Activated effector memory CD4-positive, alpha-beta T cell treated with anti-CD3 and anti-CD28 coated beads, Interleukin-2, amount 50 U/mL, for 16 hours (primary cell): Measurements from ENCODE around the gene PPP1R9A.

Experiments
- DNase-seq: peaks from one replicate; pipeline ENCODE4 v3.0.0-alpha.2; 2020

The PPP1R9A gene

DNA sequence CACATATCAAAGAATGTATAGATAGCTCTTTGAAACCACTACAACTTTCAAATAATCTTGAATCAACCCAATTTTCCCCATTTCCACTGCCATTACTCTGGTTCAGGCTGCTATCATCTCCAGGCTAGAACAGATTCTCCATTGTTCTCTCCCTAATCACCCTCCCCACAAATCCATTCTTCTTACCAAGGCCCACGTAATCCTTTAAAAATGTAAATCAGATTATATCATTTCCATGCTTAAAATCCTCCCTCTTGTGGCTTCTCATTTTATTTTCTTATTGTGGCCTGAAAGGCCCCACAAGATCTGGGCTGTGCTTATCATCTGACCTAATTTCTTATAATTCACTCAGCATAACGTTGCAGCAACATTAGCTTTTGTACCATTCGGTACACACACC is 420.0 kb downstream of the PPP1R9A start:
- no peak for DNase-seq

DNA sequence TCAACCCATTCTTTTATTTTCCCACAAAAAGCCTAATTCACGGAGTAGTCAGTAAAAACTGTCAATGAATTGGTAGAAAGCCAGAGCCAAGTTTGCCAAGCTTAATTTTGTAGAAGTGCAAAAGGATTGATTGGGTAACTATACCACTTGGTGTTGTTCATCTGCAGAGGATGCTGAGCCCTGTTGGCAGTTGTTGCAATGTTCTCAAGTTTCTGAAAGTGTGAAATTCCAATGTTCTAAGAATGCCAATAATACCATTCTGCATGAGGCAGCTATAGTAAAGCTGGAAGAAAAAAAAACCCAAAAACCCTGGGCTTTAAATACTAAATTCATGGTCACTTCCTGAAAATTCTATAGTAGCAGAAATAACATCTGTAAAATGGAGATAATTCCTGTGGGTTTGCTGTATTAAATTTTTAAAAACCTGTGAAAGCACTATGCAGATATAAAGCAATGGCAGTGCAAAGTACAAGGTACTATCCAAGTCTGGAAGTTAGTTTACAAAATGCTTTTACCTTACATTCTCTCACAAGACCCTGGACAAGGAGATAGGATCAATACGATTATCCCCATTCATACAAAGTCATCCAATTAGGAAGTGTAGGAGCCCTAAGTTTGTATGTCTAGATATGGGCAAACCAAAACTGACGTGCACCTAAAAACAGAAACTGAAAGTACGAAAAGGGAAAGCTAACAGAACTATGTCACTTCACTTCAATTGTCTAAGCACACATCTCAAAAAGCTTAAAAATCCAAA is 423.0 kb downstream of the PPP1R9A start:
- no peak for DNase-seq

DNA sequence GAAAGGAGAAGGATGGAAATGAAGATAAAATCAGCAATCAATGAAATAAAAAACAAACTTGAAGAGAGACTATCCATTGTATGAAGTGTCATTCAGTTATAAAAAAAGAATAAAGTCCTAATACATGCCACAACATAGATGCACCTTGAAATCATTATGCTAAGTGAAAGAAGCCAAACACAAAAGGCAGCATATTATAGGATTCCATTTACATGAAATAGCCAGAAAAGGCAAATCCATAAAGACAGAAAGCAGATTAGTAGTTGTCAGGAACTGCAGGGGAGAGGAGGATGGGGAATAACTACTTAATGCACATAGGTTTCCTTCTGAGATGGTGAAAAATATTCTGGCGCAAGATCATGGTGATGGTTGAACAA is 423.6 kb downstream of the PPP1R9A start:
- DNase-seq = no peak

DNA sequence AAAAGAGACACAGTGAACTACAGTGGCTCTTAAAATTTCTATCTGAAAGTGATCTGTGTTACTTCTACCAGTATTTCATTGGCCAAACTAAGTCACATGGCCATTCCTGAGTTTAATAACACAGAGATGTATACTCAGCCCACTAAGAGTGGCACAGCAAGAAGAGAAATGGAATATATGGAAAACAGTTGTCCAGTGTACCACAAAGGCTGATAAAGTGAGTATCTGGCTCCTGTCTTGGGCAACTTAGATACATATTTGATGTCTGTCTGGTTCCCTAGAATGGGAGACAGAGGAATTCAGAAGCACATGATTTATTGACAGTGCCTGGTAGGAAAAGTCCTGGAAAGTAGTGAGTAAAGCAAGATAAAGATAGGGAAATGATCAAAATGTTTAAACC is 427.1 kb downstream of the PPP1R9A start:
- no peak for DNase-seq

DNA sequence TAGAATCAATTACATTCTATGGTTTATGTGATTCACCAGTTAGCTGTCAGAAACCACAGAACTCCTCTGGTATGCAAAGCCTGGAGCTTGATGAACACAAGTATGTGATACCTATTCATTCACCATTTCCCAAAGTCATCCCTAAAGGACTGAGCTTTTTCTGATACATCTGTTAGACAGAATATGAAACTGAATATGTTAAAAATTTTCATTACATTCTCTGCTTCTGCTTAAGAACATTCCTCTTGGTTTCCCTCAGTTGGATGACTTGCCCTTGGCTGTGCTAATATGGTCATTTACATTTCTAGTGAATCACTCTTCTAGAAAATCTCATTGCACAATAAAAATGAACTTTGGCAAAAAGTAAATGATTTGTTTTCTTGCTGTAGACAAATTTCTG is 427.7 kb downstream of the PPP1R9A start:
- no peak for DNase-seq

DNA sequence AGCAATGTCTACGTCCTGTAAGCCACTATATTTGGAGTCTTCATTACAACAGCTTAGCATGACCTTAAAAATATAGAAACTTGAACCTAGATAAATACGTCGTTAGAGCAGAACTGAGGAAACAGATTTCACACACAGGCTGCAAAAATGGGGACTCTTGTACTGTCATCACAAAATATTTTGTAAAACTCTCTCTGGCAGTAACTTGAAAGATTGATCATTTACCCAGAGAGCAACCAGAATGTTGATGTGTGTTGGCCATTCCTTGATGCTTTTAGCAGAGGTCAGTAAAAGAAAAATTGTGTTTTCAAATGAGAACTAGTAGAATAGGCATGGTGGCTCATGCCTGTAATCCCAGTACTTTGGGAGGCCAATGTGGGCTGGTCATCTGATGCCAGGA is 431.4 kb downstream of the PPP1R9A start:
- DNase-seq = no peak

DNA sequence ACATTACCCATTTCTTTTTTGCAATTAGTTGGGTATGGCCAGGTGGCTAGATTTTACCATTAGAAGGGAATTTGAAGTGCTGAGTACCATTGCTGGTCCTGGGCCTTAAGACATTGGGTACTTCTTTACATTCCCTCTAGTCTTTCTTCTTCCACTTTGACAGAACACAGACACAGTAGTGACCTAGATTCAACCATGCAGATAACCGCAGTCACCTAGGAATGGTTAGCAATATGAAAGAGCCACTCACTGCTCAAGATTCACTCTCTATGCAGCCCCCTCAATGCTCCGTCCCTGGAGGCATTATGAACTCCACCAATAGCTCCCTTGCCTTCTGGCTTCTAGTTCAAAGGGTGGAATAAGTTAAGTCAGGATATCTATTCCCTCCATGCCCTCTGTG is 433.1 kb downstream of the PPP1R9A start:
- DNase-seq = no peak

DNA sequence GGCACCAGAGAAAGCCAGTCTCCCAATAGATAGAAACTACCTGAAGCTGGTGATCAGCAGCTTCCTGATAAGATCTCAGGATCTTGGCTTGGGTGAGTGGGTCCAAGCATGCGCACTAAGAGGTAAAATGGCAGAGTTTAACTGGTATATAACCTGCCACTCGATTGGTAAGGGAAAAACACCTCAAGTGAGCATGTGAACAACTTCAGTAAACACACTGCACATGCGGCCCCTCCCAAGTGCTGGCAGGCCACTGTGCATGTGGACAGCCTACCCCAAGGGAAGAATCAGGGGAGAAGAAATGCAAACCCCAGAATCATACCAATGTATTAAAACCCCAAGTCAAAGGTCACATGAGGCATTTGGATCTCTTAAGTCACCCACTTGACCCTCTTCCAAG is 434.6 kb downstream of the PPP1R9A start:
- no peak for DNase-seq

DNA sequence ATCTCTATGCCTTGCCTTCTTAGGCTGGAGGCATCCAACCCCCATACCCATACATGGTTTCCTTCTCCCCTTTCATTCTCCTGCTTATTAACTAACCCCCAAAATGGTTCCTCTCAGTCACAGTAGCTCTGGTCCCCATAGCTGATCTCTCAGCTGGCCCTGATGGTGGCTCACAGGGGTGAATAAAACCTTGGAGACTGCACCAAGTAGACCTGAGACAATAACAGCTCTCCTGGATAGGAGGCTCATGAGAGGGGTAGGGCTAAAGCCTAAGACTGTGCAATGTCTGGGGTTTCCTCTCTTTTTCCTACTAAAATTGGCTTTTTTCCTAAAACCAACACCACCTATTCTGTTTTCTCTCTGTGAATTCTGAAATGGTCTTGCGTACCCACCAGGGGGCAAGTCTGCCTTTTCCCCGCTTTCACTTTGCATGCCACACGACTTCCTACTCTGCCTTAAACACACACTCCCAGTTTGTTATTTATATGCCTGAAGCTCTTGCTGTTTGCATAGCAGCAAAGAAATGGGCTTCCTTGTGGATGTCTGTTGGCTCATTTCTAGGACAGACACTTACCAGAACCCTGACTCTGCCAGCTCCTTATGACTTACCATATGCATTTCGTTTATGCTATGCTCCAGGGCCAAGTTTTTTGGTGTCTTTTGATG is 435.4 kb downstream of the PPP1R9A start:
- DNase-seq = no peak
